Measurements from ENCODE around the gene CXCR4. TPM values are rescaled to one million over a fixed set of nuclear protein-coding genes. Genes with fewer than 3 reads are reported as not detected.
A peak's percentile ranks its signal among the peaks of the same experiment; 100 is the strongest.

The CXCR4 gene
- total and polyA plus RNA-seq, 10 of the 15 experiments (the other 5 are each of a cell fraction or from before 2014, with no cell fraction given) = 31.1 to 749 (median 52.7) TPM

DNA sequence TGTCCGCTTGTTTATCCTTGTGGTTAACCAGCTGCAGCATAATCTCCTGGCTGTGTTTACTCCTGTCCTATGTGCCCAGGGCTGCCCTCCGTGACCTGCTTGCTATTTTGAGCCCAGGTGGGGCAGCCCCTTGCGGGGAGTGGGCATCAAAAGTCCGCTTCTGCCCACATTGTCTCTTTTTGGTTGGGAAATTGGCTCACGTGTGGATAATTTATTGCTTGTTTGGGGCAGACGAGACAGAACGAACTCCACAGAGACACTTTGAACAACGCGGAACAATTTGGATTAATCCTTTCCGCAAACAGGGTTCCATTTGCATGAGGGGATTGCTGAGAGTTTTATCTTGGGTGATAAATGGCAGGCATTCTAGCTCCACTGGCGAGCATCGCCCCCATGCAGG lies 8.1 kb upstream of the CXCR4 start:
- Histone ChIP-seq H3K79me2 (ENCODE audit: control insufficient read depth, insufficient read depth, low read length) (no peaks in the 10 kb centered on the region), H2AFZ (ENCODE audit: control insufficient read depth, low read depth, low read length) (no peak overlapping the region), H3K9ac (ENCODE audit: control insufficient read depth, insufficient read depth, low read length) (no peak overlapping the region), H3K27me3 (replicated peaks in 1 of 2; ENCODE audit: control insufficient read depth in 2 of 2, insufficient read depth in 2 of 2, low read length in 1 of 2) (peaks cover 1 to 10% of the 10 kb centered on the region in 2 experiments; a peak in 2 of 4 replicates), H3K4me2 (ENCODE audit: control insufficient read depth, insufficient read depth) (no peak overlapping the region), H3K36me3 (ENCODE audit: control insufficient read depth in 2 of 2, insufficient read depth in 2 of 2, low read length in 1 of 2) (no peaks in the 10 kb centered on the region), H3K4me3 (no peak overlapping the region), H3K9me3 (replicated peaks; ENCODE audit: control insufficient read depth, insufficient read depth, low read length) (no peaks in the 10 kb centered on the region), H3K4me1 (ENCODE audit: control insufficient read depth, insufficient read depth, low read length) (no peaks in the 10 kb centered on the region), H3K27ac (ENCODE audit: control insufficient read depth, insufficient read depth) (no peak overlapping the region), H4K20me1 (ENCODE audit: control insufficient read depth, insufficient read depth) (no peaks in the 10 kb centered on the region)
- FAIRE-seq = no peak
- ChIA-PET RAD21 (ENCODE audit: unreplicated experiment) (interaction anchor here (0.7 to 4.5 kb wide), 17 partner anchors 11 to 250 kb away, joined by 3 to 30 read pairs (median 3); no protein-coding TSS in a partner anchor), CTCF (interaction anchor here (0.6 to 2.3 kb wide), 8 partner anchors 13 to 259 kb away, joined by 3 to 11 read pairs (median 4); no protein-coding TSS in a partner anchor), POLR2A (interaction anchor here (1.0 to 4.6 kb wide), 6 partner anchors 10 to 252 kb away, joined by 3 to 28 read pairs (median 6); no protein-coding TSS in a partner anchor), SMC1A (ENCODE audit: uncharacterized antibody, unreplicated experiment) (interaction anchor here (0.6 to 5.7 kb wide), 20 partner anchors 9 to 255 kb away, joined by 3 to 50 read pairs (median 4); no protein-coding TSS in a partner anchor)
- DNase-seq (ENCODE audit: low read depth, low spot score) = no peak
- in situ Hi-C loops (cut with MboI) (no loop called here), intact Hi-C loops (cut with micrococcal nuclease; ENCODE audit: unreplicated experiment) (no loop called here)
- no TSS peak for BruUV-seq (replicated peaks)
- ATAC-seq = no peak
- 51% methylated on average over 12 of the region's 12 CpGs for WGBS (ENCODE audit: insufficient coverage, insufficient replicate concordance, low lambda C conversion rate, missing lambda C conversion rate)
- peak; percentile 41 for TF ChIP-seq IKZF1 (conservative IDR thresholded peaks at IDR 0.05)
- 0 out of 4 replicates have a peak, but pooled peaks of 1 of the 2 experiments have one; percentile 32 for TF ChIP-seq BHLHE40 (IDR thresholded peaks at IDR 0.05; ENCODE audit: borderline replicate concordance in 1 of 2, low read depth in 2 of 2, low read length in 1 of 2)
- TF ChIP-seq NFYB (IDR thresholded peaks at IDR 0.05; ENCODE audit: insufficient read depth, low read depth, low read length) = no peak
- TF ChIP-seq RUNX3 (IDR thresholded peaks at IDR 0.05; ENCODE audit: low read length) = peak; percentile 23; the same call in 1 of the 2 replicates
- TF ChIP-seq EED (IDR thresholded peaks at IDR 0.05; ENCODE audit: low read depth) = peak; percentile 31; the same call in 1 of the 2 replicates
- TF ChIP-seq MEF2A (IDR thresholded peaks at IDR 0.05; ENCODE audit: insufficient read depth, low read depth, low read length) = no peak
- no peak for TF ChIP-seq SMC3 (IDR thresholded peaks at IDR 0.05; ENCODE audit: borderline replicate concordance, low read length)
- TF ChIP-seq, protein P1, sequence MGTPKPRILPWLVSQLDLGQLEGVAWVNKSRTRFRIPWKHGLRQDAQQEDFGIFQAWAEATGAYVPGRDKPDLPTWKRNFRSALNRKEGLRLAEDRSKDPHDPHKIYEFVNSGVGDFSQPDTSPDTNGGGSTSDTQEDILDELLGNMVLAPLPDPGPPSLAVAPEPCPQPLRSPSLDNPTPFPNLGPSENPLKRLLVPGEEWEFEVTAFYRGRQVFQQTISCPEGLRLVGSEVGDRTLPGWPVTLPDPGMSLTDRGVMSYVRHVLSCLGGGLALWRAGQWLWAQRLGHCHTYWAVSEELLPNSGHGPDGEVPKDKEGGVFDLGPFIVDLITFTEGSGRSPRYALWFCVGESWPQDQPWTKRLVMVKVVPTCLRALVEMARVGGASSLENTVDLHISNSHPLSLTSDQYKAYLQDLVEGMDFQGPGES (IDR thresholded peaks at IDR 0.05) = no peak

Data from GM12878 (cell line).